IMR-90 (cell line): Measurements from ENCODE around the gene CD70. TPM values are rescaled to one million over a fixed set of nuclear protein-coding genes. Genes with fewer than 3 reads are reported as not detected.

Experiments
- ATAC-seq: fragments of 200-7000 bp; cut with Tn5 transposase; 2 replicates; pipeline ENCODE4 v1.9.1; 2020; ENCODE audit warnings: low read depth, mild to moderate bottlenecking, moderate library complexity
- BruUV-seq: library from RNA; stranded (reverse); fragments of 400-500 nt; replicated peaks from 2 replicates; lab custom pipeline; 2021; lab: Mats Ljungman, UMichigan
- CTCF ChIA-PET: fragments of 300-600 bp; formaldehyde crosslinking; extraction: SDS; loops from one replicate; lab custom pipeline; 2021; ENCODE audit warnings: antibody characterized with exemption; lab: Yijun Ruan, JAX
- POLR2A ChIA-PET: fragments of 300-600 bp; sonication (Branson Sonifier 250); formaldehyde crosslinking; loops from one replicate; lab custom pipeline; 2022; ENCODE audit warnings: antibody characterized with exemption; ENCODE audit not compliant: unreplicated experiment; lab: Charles Lee
- DNase-seq: peaks from one replicate; pipeline ENCODE4 v3.0.0; 2013
- H2AFZ ChIP-seq: replicated peaks from 2 replicates; pipeline ENCODE3; 2013; ENCODE audit warnings: low read length, mild to moderate bottlenecking; ENCODE audit not compliant: poor library complexity
- H2AK5ac ChIP-seq: 2 replicates; pipeline ENCODE4 v1.6.1; 2013; ENCODE audit warnings: low read depth, low read length, inconsistent platforms
- H2AK9ac ChIP-seq: replicated peaks from 2 replicates; pipeline ENCODE3; 2013; ENCODE audit warnings: mild to moderate bottlenecking, low read depth, low read length, moderate library complexity; ENCODE audit not compliant: poor library complexity
- H2BK120ac ChIP-seq: 2 replicates; pipeline ENCODE4 v1.6.1; 2013; ENCODE audit warnings: low read depth, low read length, inconsistent platforms
- H2BK15ac ChIP-seq: 3 replicates; pipeline ENCODE4 v1.6.1; 2013; ENCODE audit warnings: low read depth, low read length, inconsistent platforms
- H2BK20ac ChIP-seq: 2 replicates; pipeline ENCODE4 v1.6.1; 2013; ENCODE audit warnings: low read depth, mild to moderate bottlenecking, inconsistent platforms, low read length, moderate library complexity
- H2BK5ac ChIP-seq: 2 replicates; pipeline ENCODE4 v1.6.1; 2013; ENCODE audit warnings: mild to moderate bottlenecking, low read depth, low read length, inconsistent platforms; ENCODE audit not compliant: poor library complexity, severe bottlenecking
- H3K14ac ChIP-seq: replicated peaks from 2 replicates; pipeline ENCODE4 v1.6.1; 2013; ENCODE audit warnings: low read depth, low read length, inconsistent platforms
- H3K18ac ChIP-seq: 2 replicates; pipeline ENCODE4 v1.6.1; 2013; ENCODE audit warnings: low read depth, low read length, control low read depth
- H3K23ac ChIP-seq: 2 replicates; pipeline ENCODE4 v1.6.1; 2013; ENCODE audit warnings: low read depth, low read length, inconsistent platforms
- H3K27ac ChIP-seq: 2 replicates; pipeline ENCODE4 v1.5.1; 2013; ENCODE audit warnings: mild to moderate bottlenecking, control low read depth, low read length; ENCODE audit not compliant: insufficient read depth
- H3K27me3 ChIP-seq: 2 replicates; pipeline ENCODE4 v1.6.1; 2013; ENCODE audit warnings: low read length; ENCODE audit not compliant: control insufficient read depth, insufficient read depth
- H3K36me3 ChIP-seq: 2 replicates; pipeline ENCODE4 v1.6.1; 2013; ENCODE audit warnings: low read length, mixed read lengths; ENCODE audit not compliant: control insufficient read depth, insufficient read depth
- H3K4ac ChIP-seq: 2 replicates; pipeline ENCODE4 v1.6.1; 2013; ENCODE audit warnings: low read depth, low read length, inconsistent platforms
- H3K4me1 ChIP-seq: 2 replicates; pipeline ENCODE4 v1.6.1; 2013; ENCODE audit warnings: low read length, mixed read lengths; ENCODE audit not compliant: control insufficient read depth, insufficient read depth
- H3K4me2 ChIP-seq: 2 replicates; pipeline ENCODE4 v1.6.1; 2013; ENCODE audit warnings: low read depth, mild to moderate bottlenecking, control low read depth, low read length, moderate library complexity
- H3K4me3 ChIP-seq: 2 replicates; pipeline ENCODE4 v1.5.1; 2013; ENCODE audit warnings: low read depth, mild to moderate bottlenecking, control low read depth, low read length, moderate library complexity; ENCODE audit not compliant: insufficient read depth
- H3K56ac ChIP-seq: 2 replicates; pipeline ENCODE4 v1.6.1; 2013; ENCODE audit warnings: low read length, inconsistent platforms; ENCODE audit not compliant: insufficient read depth; ENCODE audit errors: extremely low read depth
- H3K79me1 ChIP-seq, 2 experiments: 2 replicates each; pipeline ENCODE4 v1.6.1; 2013; ENCODE audit warnings: low read length in 2 of 2, inconsistent platforms in 1 of 2, low read depth in 1 of 2
- H3K9ac ChIP-seq: 2 replicates; pipeline ENCODE4 v1.6.1; 2013; ENCODE audit warnings: low read depth, low read length, control low read depth
- H3K9me1 ChIP-seq: 2 replicates; pipeline ENCODE4 v1.6.1; 2013; ENCODE audit warnings: low read length, inconsistent platforms; ENCODE audit not compliant: insufficient read depth
- H3K9me3 ChIP-seq: 2 replicates; pipeline ENCODE4 v1.6.1; 2013; ENCODE audit warnings: low read length; ENCODE audit not compliant: control insufficient read depth, insufficient read depth
- H4K20me1 ChIP-seq: 2 replicates; pipeline ENCODE4 v1.6.1; 2013; ENCODE audit warnings: low read length, inconsistent platforms; ENCODE audit not compliant: insufficient read depth
- H4K5ac ChIP-seq: 2 replicates; pipeline ENCODE4 v1.6.1; 2013; ENCODE audit warnings: mild to moderate bottlenecking, low read depth, low read length, control low read depth
- H4K8ac ChIP-seq, 2 experiments: 2 replicates each; pipeline ENCODE4 v1.6.1; 2013; ENCODE audit warnings: low read depth in 2 of 2, low read length in 2 of 2, control low read depth in 1 of 2, inconsistent platforms in 1 of 2
- H4K91ac ChIP-seq: 2 replicates; pipeline ENCODE4 v1.6.1; 2013; ENCODE audit warnings: low read depth, low read length, inconsistent platforms; ENCODE audit not compliant: insufficient read depth
- BHLHE40 ChIP-seq: fragments of 150-350 bp; IDR thresholded peaks from 2 replicates; pipeline ENCODE4 v1.6.1; 2016; ENCODE audit warnings: mild to moderate bottlenecking, low read depth, low read length
- CHD1 ChIP-seq: IDR thresholded peaks from 2 replicates; pipeline ENCODE4 v1.6.1; 2012; ENCODE audit warnings: low read depth, low read length, improper control_type of control experiment
- FOS ChIP-seq: fragments of 150-350 bp; IDR thresholded peaks from 2 replicates; pipeline ENCODE4 v1.6.1; 2016; ENCODE audit warnings: low read depth, low read length
- NFE2L2 ChIP-seq: fragments of 150-350 bp; IDR thresholded peaks from 2 replicates; pipeline ENCODE4 v1.6.1; 2016; ENCODE audit warnings: low read depth, mild to moderate bottlenecking, low read length
- POLR2A ChIP-seq: IDR thresholded peaks from 2 replicates; pipeline ENCODE4 v1.6.1; 2012; ENCODE audit warnings: mild to moderate bottlenecking, low read depth, low read length
- RAD21 ChIP-seq: IDR thresholded peaks from 2 replicates; pipeline ENCODE4 v1.6.1; 2012; ENCODE audit warnings: low read length, improper control_type of control experiment
- RFX5 ChIP-seq: IDR thresholded peaks from 2 replicates; pipeline ENCODE4 v1.8.0; 2012; ENCODE audit warnings: low read depth, mild to moderate bottlenecking, low read length, moderate library complexity
- SMC3 ChIP-seq: fragments of 150-350 bp; IDR thresholded peaks from 2 replicates; pipeline ENCODE4 v1.6.1; 2016; ENCODE audit warnings: low read depth, mild to moderate bottlenecking, antibody characterized with exemption, low read length, moderate library complexity
- WGBS, 2 experiments: methylation state at CpG; one replicate each; pipeline versions ENCODE4 v1.1.5 to v1.1.7; 2013; ENCODE audit warnings: missing lambda C conversion rate in 2 of 2; ENCODE audit not compliant: insufficient read length in 1 of 2; ENCODE audit errors: extremely low coverage in 2 of 2; 5-methylcytosine and 5-hydroxymethylcytosine counted together
- dilution Hi-C: fragments of 300-500 bp; cut with HindIII; formaldehyde crosslinking; loops from one replicate; pipeline ENCODE4 v1.14.3; 2018; ENCODE audit warnings: low sequenced_read_pairs; ENCODE audit not compliant: unreplicated experiment
- in situ Hi-C: fragments of 300-500 bp; cut with MboI; formaldehyde crosslinking; loops from 3 replicates; pipeline ENCODE4 v1.14.3; 2019; ENCODE audit warnings: low sequenced_read_pairs, inconsistent platforms, mixed read lengths
- intact Hi-C: fragments of 100-400 bp; cut with micrococcal nuclease; formaldehyde crosslinking; loops from 2 replicates; pipeline ENCODE4 v1.10.0; 2022
- polyA plus RNA-seq, 3 experiments: library from polyadenylated mRNA; depleted of rRNA; stranded (reverse); fragments of >200 nt; gene quantifications; 2 replicates each; pipeline ENCODE4 v1.2.3, GENCODE V29; 2012; ENCODE audit warnings: low replicate concordance in 1 of 3
- total RNA-seq: library from RNA; depleted of rRNA; stranded (reverse); fragments of >200 nt; gene quantifications from 2 replicates; pipeline ENCODE4 v1.2.3, GENCODE V29; 2012
- TF ChIP-seq, protein P1 (sequence below): conservative IDR thresholded peaks from 2 replicates; pipeline ENCODE4 v1.5.1; 2012; ENCODE audit warnings: mild to moderate bottlenecking, low read depth, low read length, improper control_type of control experiment

The CD70 gene
- total and polyA plus RNA-seq, 2 of the 4 experiments (the other 2 are of a cell fraction): not detected

GRCh38 chr19:6632002-6632621 is 41.2 kb upstream of the CD70 start:
- Histone ChIP-seq H2AFZ (no peak overlapping the region), H3K4me2 (no peak overlapping the region), H3K9ac (no peak overlapping the region), H2BK15ac (no peak overlapping the region), H3K18ac (no peak overlapping the region), H2BK5ac (no peak overlapping the region), H4K20me1 (no peaks in the 10 kb centered on the region), H2BK20ac (no peak overlapping the region), H3K27ac (no peak overlapping the region), H4K91ac (no peak overlapping the region), H3K14ac (no peak overlapping the region), H4K5ac (no peak overlapping the region), H2AK5ac (no peak overlapping the region), H3K9me3 (no peaks in the 10 kb centered on the region), H3K4ac (no peak overlapping the region), H3K79me1 (no peaks in the 10 kb centered on the region), H3K56ac (no peak overlapping the region), H3K9me1 (no peaks in the 10 kb centered on the region), H4K8ac (no peak overlapping the region), H2AK9ac (no peak overlapping the region), H3K36me3 (no peaks in the 10 kb centered on the region), H3K4me3 (no peak overlapping the region), H3K4me1 (no peaks in the 10 kb centered on the region), H3K23ac (no peak overlapping the region), H2BK120ac (no peak overlapping the region), H3K27me3 (no peaks in the 10 kb centered on the region)
- dilution Hi-C loops (no loop called here), in situ Hi-C loops (loop anchor here (5.0 kb wide), 1 partner anchor 230 kb away; no protein-coding TSS in a partner anchor), intact Hi-C loops (loop anchor here (1.0 to 5.0 kb wide), 6 partner anchors 104 to 505 kb away; no protein-coding TSS in a partner anchor)
- ATAC-seq (peak; percentile 90), DNase-seq (peak; percentile 64)
- ChIA-PET POLR2A (no interaction called here), CTCF (interaction anchor here (0.6 to 1.5 kb wide), 3 partner anchors 17 to 131 kb away, joined by 3 to 4 read pairs (median 3); no protein-coding TSS in a partner anchor)
- BruUV-seq: no TSS peak
- WGBS, 2 experiments: no CpG with 5 or more reads among the region's 12 CpGs
- TF ChIP-seq NFE2L2: no peak
- TF ChIP-seq, protein P1, sequence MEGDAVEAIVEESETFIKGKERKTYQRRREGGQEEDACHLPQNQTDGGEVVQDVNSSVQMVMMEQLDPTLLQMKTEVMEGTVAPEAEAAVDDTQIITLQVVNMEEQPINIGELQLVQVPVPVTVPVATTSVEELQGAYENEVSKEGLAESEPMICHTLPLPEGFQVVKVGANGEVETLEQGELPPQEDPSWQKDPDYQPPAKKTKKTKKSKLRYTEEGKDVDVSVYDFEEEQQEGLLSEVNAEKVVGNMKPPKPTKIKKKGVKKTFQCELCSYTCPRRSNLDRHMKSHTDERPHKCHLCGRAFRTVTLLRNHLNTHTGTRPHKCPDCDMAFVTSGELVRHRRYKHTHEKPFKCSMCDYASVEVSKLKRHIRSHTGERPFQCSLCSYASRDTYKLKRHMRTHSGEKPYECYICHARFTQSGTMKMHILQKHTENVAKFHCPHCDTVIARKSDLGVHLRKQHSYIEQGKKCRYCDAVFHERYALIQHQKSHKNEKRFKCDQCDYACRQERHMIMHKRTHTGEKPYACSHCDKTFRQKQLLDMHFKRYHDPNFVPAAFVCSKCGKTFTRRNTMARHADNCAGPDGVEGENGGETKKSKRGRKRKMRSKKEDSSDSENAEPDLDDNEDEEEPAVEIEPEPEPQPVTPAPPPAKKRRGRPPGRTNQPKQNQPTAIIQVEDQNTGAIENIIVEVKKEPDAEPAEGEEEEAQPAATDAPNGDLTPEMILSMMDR: peak; percentile 71
- TF ChIP-seq RFX5: no peak
- peak; percentile 66 for TF ChIP-seq RAD21
- TF ChIP-seq CHD1: no peak
- TF ChIP-seq SMC3: peak; percentile 51
- TF ChIP-seq BHLHE40: no peak
- TF ChIP-seq FOS: no peak
- no peak for TF ChIP-seq POLR2A
